A673 (cell line): ENCODE results near the gene TTC33.

Source experiments
- EZH2 ChIP-seq: fragments of 200-600 bp; sonication (generic); IDR thresholded peaks from 2 replicates; pipeline ENCODE4 v1.6.1; 2017; ENCODE audit warnings: borderline replicate concordance, low read depth, mild to moderate bottlenecking, mixed read lengths, antibody characterized with exemption, low read length; ENCODE audit not compliant: poor library complexity, severe bottlenecking
- TF ChIP-seq, protein P1 (sequence below): fragments of 300-800, 200-600 bp; sonication (generic); conservative IDR thresholded peaks from 2 replicates; pipeline ENCODE4 v1.5.1; 2017; ENCODE audit warnings: low read depth, mild to moderate bottlenecking, antibody characterized with exemption, low read length, moderate library complexity, mixed read lengths

DNA sequence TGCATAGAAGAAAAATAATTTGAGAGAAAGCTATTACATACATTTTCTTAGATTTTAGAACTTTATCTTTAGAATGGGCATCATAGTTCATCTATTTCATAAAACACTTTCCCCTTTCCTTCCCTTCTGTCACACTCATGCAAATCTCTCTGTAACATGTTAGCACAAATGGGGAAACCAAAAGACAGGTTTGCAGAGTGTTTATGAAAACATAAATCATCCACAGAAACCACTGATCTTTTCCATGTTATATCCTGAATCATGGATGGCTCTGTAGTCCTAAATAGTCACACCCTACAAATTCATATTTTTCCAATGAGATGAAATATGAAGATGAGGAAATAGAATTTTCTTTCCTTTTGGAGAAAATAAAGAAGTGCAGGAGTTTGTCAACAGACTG is 198.9 kb downstream of the TTC33 start:
- TF ChIP-seq, protein P1, sequence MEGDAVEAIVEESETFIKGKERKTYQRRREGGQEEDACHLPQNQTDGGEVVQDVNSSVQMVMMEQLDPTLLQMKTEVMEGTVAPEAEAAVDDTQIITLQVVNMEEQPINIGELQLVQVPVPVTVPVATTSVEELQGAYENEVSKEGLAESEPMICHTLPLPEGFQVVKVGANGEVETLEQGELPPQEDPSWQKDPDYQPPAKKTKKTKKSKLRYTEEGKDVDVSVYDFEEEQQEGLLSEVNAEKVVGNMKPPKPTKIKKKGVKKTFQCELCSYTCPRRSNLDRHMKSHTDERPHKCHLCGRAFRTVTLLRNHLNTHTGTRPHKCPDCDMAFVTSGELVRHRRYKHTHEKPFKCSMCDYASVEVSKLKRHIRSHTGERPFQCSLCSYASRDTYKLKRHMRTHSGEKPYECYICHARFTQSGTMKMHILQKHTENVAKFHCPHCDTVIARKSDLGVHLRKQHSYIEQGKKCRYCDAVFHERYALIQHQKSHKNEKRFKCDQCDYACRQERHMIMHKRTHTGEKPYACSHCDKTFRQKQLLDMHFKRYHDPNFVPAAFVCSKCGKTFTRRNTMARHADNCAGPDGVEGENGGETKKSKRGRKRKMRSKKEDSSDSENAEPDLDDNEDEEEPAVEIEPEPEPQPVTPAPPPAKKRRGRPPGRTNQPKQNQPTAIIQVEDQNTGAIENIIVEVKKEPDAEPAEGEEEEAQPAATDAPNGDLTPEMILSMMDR: no peak
- TF ChIP-seq EZH2: no peak
